Measurements from ENCODE around the gene PSMD11.

DNA sequence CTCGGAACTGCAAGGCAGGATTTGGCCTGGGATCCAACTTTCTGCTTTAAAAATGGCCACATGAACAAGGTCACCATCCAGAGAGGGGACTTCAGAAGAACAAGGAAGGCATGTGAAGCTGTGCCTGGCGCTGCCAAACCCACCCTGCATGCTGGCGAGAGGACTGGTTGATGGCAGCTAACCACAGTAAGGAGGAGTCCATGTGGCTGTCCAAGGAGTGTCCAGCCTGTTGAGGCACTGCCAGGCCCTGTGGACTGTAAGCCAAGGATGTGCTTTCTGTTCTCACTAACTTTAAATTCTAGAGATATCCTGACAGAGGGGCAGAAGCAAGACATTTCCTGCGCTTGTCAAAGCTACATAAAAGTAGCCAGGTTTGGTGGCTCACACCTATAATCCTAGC is 82.8 kb downstream of the PSMD11 start:
- TF ChIP-seq CTCF (IDR thresholded peaks at IDR 0.05; ENCODE audit: insufficient read depth, low read depth, low read length) (no peak), EZH2 (IDR thresholded peaks at IDR 0.05; ENCODE audit: insufficient read depth, low read length) (no peak)
